ENCODE data around the gene ACACA. TPM values are rescaled to one million over a fixed set of nuclear protein-coding genes. Genes with fewer than 3 reads are reported as not detected.

Gene ACACA
- polyA plus RNA-seq, 1 experiment = 57.9 TPM

DNA sequence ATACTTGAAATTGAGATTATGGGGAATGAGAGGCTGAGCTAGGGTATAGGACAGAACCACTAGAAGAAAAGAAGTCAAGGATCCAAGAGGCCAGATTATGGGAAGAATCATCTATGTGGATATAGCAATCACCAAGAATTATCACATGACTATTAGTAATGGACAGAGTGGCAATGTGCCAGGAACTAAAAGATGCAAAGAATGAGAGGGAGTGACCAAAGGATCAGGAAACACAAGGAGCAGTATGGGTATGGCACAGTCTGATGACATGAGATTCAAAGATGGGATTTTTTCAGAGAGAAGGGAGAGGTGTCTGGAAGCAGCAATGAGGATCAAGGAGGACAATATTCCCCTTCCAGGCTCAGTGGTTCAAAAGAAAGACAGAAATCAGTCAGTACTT is 245.7 kb downstream of the ACACA start:
- Histone ChIP-seq H3K27ac (ENCODE audit: low read depth, low read length) (no peak overlapping the region), H3K27me3 (ENCODE audit: control insufficient read depth, insufficient read depth, low read length) (no peaks in the 10 kb centered on the region), H3K9me3 (ENCODE audit: control insufficient read depth, insufficient read depth, low read length) (no peaks in the 10 kb centered on the region), H3K4me3 (ENCODE audit: low read depth, low read length) (no peak overlapping the region)
- CTCF ChIA-PET = no interaction called here
- TF ChIP-seq, protein P1, sequence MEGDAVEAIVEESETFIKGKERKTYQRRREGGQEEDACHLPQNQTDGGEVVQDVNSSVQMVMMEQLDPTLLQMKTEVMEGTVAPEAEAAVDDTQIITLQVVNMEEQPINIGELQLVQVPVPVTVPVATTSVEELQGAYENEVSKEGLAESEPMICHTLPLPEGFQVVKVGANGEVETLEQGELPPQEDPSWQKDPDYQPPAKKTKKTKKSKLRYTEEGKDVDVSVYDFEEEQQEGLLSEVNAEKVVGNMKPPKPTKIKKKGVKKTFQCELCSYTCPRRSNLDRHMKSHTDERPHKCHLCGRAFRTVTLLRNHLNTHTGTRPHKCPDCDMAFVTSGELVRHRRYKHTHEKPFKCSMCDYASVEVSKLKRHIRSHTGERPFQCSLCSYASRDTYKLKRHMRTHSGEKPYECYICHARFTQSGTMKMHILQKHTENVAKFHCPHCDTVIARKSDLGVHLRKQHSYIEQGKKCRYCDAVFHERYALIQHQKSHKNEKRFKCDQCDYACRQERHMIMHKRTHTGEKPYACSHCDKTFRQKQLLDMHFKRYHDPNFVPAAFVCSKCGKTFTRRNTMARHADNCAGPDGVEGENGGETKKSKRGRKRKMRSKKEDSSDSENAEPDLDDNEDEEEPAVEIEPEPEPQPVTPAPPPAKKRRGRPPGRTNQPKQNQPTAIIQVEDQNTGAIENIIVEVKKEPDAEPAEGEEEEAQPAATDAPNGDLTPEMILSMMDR (IDR thresholded peaks at IDR 0.05; ENCODE audit: low read depth, low read length) = no peak
- DNase-seq (ENCODE audit: low read depth, low spot score) = no peak
- POLR2A ChIA-PET = no interaction called here

DNA sequence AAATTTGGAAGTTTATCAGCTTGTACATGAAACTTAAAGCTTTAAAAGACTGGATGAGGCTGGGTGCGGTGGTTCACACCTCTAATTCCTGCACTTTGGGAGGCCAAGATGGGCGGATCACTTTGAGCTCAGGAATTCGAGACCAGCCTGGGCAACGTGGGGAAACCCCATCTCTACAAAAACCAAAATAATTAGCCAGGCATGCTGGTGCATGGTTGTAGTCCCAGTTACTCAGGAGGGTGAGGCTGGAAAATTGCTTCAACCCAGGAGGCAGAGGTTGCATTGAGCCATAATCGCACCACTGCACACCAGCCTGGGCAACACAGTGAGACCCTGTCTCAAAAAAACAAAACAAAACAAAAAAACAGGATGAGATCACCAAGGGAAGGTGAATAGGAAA is 248.3 kb downstream of the ACACA start:
- H3K27ac ChIP-seq (ENCODE audit: low read depth, low read length) = no peak overlapping the region
- no peak for DNase-seq (ENCODE audit: low read depth, low spot score)
- TF ChIP-seq, protein P1 (IDR thresholded peaks at IDR 0.05; ENCODE audit: low read depth, low read length) = no peak
- CTCF ChIA-PET = no interaction called here
- H3K27me3 ChIP-seq (ENCODE audit: control insufficient read depth, insufficient read depth, low read length) = no peaks in the 10 kb centered on the region
- no peaks in the 10 kb centered on the region for H3K9me3 ChIP-seq (ENCODE audit: control insufficient read depth, insufficient read depth, low read length)
- POLR2A ChIA-PET = interaction anchor here (0.6 kb wide), 1 partner anchor 52 kb away, joined by 4 read pairs; no protein-coding TSS in a partner anchor
- no peak overlapping the region for H3K4me3 ChIP-seq (ENCODE audit: low read depth, low read length)

DNA sequence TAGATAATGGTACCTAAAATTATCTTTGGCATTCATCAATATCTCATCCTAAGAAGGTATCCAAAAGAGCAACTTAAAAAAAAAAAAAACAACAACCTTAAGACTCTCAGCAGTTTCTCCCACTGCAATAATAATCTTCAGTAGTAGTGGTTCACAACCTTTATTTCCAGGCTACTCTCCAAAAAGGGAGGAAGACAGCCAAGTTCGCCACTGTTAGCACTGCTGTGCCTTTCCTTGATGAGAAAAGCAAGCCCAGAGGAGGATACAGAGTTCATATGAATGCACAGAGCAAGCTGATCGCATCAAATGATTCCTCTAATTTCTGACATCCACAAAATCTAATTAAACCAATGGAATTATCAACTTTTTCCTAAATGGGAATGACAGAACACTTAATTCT is 258.5 kb downstream of the ACACA start:
- POLR2A ChIA-PET = no interaction called here
- H3K4me3 ChIP-seq (ENCODE audit: low read depth, low read length) = no peak overlapping the region
- TF ChIP-seq, protein P1 (IDR thresholded peaks at IDR 0.05; ENCODE audit: low read depth, low read length) = no peak
- H3K27ac ChIP-seq (ENCODE audit: low read depth, low read length) = no peak overlapping the region
- H3K27me3 ChIP-seq (ENCODE audit: control insufficient read depth, insufficient read depth, low read length) = no peaks in the 10 kb centered on the region
- DNase-seq (ENCODE audit: low read depth, low spot score) = no peak
- H3K9me3 ChIP-seq (ENCODE audit: control insufficient read depth, insufficient read depth, low read length) = no peaks in the 10 kb centered on the region
- CTCF ChIA-PET = interaction anchor here (0.5 to 1.4 kb wide), 4 partner anchors 100 to 546 kb away, joined by 3 to 7 read pairs (median 3); no protein-coding TSS in a partner anchor

DNA sequence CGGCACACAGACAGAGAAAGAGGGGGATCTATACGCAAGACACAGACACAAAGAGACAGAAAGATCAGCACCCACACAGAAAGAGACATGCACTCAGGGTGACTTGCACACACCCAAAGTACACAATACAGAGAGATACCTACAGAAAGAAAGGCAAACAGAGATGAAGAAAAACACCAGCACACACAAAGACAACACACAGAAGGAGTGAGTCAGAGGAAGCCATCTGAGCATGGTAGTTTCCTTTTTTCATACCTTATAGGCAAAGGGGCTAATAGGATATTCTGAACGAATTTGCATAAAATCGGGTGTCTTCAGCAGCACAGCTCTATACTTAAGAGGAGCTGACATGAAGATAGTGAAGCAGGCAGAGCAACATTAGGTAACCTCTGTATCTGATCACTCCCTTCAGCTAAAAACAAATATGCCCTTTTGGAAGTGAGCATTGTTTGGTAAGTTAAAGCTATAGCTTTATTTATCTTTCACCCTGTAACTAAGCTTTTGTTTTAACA is 259.3 kb downstream of the ACACA start:
- no peaks in the 10 kb centered on the region for H3K27me3 ChIP-seq (ENCODE audit: control insufficient read depth, insufficient read depth, low read length)
- DNase-seq (ENCODE audit: low read depth, low spot score) = no peak
- TF ChIP-seq, protein P1 (IDR thresholded peaks at IDR 0.05; ENCODE audit: low read depth, low read length) = no peak
- ChIA-PET CTCF (interaction anchor here (0.6 to 1.4 kb wide), 3 partner anchors 94 to 545 kb away, joined by 3 read pairs; no protein-coding TSS in a partner anchor), POLR2A (no interaction called here)
- H3K4me3 ChIP-seq (ENCODE audit: low read depth, low read length) = no peak overlapping the region
- no peak overlapping the region for H3K27ac ChIP-seq (ENCODE audit: low read depth, low read length)
- H3K9me3 ChIP-seq (ENCODE audit: control insufficient read depth, insufficient read depth, low read length) = no peaks in the 10 kb centered on the region

DNA sequence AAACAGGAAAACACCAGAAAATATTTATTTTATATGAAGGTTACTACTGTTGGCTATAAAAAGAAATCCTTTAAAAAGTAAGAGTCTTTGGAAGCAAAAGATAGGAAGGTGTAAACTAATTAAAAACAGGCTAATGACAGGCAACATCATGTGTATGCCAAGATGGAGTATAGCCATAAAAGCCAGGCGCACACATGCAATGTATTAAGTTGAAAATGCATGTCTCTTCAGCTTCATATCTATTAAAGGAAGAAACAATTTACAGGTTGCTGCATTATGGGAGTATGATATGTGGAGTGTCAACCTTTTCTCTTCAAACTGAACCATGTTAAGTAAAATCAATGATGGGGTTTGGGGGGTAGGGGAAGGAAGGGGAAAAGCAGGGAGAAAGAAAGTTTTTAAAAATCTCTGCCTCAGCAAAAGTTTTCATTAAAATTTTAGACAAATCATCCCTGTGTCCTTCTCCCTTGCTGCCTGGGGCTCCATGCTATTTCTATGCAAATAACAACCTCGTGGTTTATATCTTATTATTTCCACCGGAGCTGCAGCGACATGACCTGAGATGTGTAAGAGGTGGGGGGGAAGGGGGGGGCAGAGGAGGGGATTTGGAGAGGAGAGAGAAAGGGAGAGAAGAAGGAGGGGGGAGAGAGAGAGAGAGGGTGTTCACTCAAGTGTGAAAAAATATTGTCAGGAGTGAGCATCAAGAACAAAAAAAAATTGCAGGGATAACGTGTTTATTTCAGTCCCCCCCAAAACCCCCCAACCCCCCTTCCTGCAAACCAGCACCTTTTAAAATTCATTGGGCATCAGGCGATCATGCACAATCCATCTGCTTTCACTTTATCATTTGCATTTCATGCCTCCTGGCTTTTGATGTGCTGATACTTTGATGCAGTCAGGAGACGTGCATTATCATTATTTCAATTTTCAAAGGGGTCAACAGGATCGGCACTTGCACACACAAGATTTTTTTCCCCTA is 260.3 kb downstream of the ACACA start:
- no peaks in the 10 kb centered on the region for H3K9me3 ChIP-seq (ENCODE audit: control insufficient read depth, insufficient read depth, low read length)
- TF ChIP-seq, protein P1 (IDR thresholded peaks at IDR 0.05; ENCODE audit: low read depth, low read length) = no peak
- CTCF ChIA-PET = no interaction called here
- no peaks in the 10 kb centered on the region for H3K27me3 ChIP-seq (ENCODE audit: control insufficient read depth, insufficient read depth, low read length)
- POLR2A ChIA-PET = no interaction called here
- H3K4me3 ChIP-seq (ENCODE audit: low read depth, low read length) = no peak overlapping the region
- no peak for DNase-seq (ENCODE audit: low read depth, low spot score)
- no peak overlapping the region for H3K27ac ChIP-seq (ENCODE audit: low read depth, low read length)

Measured in AG04450 (cell line).